Measurements from ENCODE around the gene RHBDF1. TPM values are rescaled to one million over a fixed set of nuclear protein-coding genes. Genes with fewer than 3 reads are reported as not detected.
A peak's percentile ranks its signal among the peaks of the same experiment; 100 is the strongest.

The RHBDF1 gene
- polyA plus RNA-seq, 2 of the 4 experiments (the other 2 are of a cell fraction), result 13.5 to 19.2 TPM

GRCh38 chr16:53346-54236, 18.8 kb downstream of the RHBDF1 start, which contains the start of the genes POLR3K and SNRNP25 (continued):
- TF ChIP-seq ELK1 (IDR thresholded peaks at IDR 0.05; ENCODE audit: low read depth, low read length) (no peak), ESRRA (IDR thresholded peaks at IDR 0.05; ENCODE audit: borderline replicate concordance, low read length) (no peak), PBX3 (IDR thresholded peaks at IDR 0.05) (peak; percentile 78), PHF8 (IDR thresholded peaks at IDR 0.05; ENCODE audit: borderline replicate concordance, low read depth) (peak; percentile 71; the same call in 1 of the 2 replicates), MYC (IDR thresholded peaks at IDR 0.05; ENCODE audit: borderline replicate concordance, low read length) (no peak; the same call in 1 of the 2 replicates), KDM5A (IDR thresholded peaks at IDR 0.05) (no peak)
- TF ChIP-seq, protein P1, sequence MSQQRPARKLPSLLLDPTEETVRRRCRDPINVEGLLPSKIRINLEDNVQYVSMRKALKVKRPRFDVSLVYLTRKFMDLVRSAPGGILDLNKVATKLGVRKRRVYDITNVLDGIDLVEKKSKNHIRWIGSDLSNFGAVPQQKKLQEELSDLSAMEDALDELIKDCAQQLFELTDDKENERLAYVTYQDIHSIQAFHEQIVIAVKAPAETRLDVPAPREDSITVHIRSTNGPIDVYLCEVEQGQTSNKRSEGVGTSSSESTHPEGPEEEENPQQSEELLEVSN (IDR thresholded peaks at IDR 0.05; ENCODE audit: borderline replicate concordance, low read depth), result peak; percentile 92

DNA sequence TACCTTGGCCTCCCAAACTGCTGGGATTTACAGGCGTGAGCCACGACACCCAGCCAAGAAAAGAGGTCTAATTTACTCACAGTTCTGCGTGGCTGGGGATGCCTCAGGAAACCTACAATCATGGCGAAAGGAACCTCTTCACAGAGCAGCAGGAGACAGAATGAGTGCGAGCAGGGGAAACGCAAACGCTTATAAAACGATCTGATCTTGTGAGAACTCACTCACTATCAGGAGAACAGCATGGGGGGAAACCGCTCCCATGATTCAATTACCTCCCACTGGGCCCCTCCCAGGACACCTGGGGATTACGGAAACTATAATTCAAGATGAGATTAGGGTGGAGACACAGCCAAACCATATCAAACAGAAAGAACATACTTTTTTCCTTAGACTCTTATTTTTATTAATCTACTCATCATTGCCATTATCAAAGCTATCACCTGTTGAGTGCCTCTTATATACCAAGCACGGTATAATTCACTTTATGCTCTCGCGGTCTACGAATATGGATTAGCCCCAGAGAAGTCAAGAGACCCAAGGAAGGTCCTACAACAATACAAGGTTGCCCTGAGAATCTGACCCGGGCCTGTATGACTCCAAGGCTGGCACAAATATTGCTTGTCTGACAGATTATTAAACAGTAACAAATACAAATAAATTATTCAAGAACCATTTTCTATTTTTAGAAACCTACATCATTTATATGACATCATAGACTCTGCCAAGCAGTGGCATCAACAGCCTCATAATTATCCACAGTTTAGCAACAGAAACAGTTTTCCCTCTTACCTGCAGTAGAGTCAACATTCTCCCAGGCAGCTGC, 21.5 kb downstream of the RHBDF1 start:
- peaks cover 18% of the 10 kb centered on the region; the same call in 2 of the 3 replicates for H3K4me1 ChIP-seq
- H3K9me3 ChIP-seq, result no peaks in the 10 kb centered on the region
- WGBS (ENCODE audit: missing lambda C conversion rate), result 84% methylated on average over 15 of the region's 15 CpGs
- no peak overlapping the region for H3K27ac ChIP-seq
- no peak for TF ChIP-seq MAFK (IDR thresholded peaks at IDR 0.05; ENCODE audit: partially characterized antibody)
- TF ChIP-seq BHLHE40 (IDR thresholded peaks at IDR 0.05; ENCODE audit: low read depth, low read length), result no peak
- no peak for TF ChIP-seq ZNF302 (CRISPR knock-in tag; IDR thresholded peaks at IDR 0.05)
- no peak for TF ChIP-seq ZC3H11A (IDR thresholded peaks at IDR 0.05)
- TF ChIP-seq CBX8 (IDR thresholded peaks at IDR 0.05), result no peak
- no peak for TF ChIP-seq HOXB13 (CRISPR knock-in tag; IDR thresholded peaks at IDR 0.05; ENCODE audit: low read depth)
- no peak for TF ChIP-seq SMC3 (IDR thresholded peaks at IDR 0.05)
- TF ChIP-seq JUNB (IDR thresholded peaks at IDR 0.05), result no peak
- no peak for TF ChIP-seq FOXS1 (CRISPR knock-in tag; IDR thresholded peaks at IDR 0.05)
- TF ChIP-seq BCL3 (IDR thresholded peaks at IDR 0.05), result no peak
- TF ChIP-seq CHD2 (IDR thresholded peaks at IDR 0.05; ENCODE audit: low read length, partially characterized antibody), result no peak
- no peak for TF ChIP-seq ZFP36 (IDR thresholded peaks at IDR 0.05; ENCODE audit: borderline replicate concordance, partially characterized antibody)
- H3K4me3 ChIP-seq, result no peak overlapping the region
- no peak for ATAC-seq
- no peak overlapping the region for H3K4me2 ChIP-seq
- ChIA-PET POLR2A (no interaction called here), CTCF (interaction anchor here (1.8 kb wide), 1 partner anchor 15 kb away, joined by 5 read pairs; no protein-coding TSS in a partner anchor)
- no peak for FAIRE-seq
- DNase-seq (ENCODE audit: low read depth in 1 of 2, low spot score in 1 of 2), result no peak
